HCT116 (cell line): ENCODE results near the gene MORN5. TPM values are rescaled to one million over a fixed set of nuclear protein-coding genes. Genes with fewer than 3 reads are reported as not detected.

Source experiments
- ATAC-seq: fragments of 200-7000 bp; cut with Tn5 transposase; 2 replicates; pipeline ENCODE4 v1.9.1; 2020; ENCODE audit warnings: mild to moderate bottlenecking, moderate library complexity
- BruUV-seq: library from RNA; stranded (reverse); fragments of 400-500 nt; replicated peaks from 2 replicates; lab custom pipeline; 2021; lab: Mats Ljungman, UMichigan
- CTCF ChIA-PET: fragments of 300-600 bp; sonication (Branson Sonifier 250); formaldehyde crosslinking; loops from one replicate; lab custom pipeline; 2021; ENCODE audit warnings: antibody characterized with exemption; lab: Charles Lee
- POLR2A ChIA-PET: fragments of 300-600, 350-600 bp; sonication (Branson Sonifier 250); formaldehyde crosslinking; loops from one replicate; lab custom pipeline; 2021; ENCODE audit warnings: antibody characterized with exemption; lab: Charles Lee
- RAD21 ChIA-PET, 2 experiments: fragments of 300-600 bp; sonication (Branson Sonifier 250); formaldehyde crosslinking; loops; one replicate each; lab custom pipeline; 2023; ENCODE audit warnings: low total read pairs in 2 of 2; ENCODE audit not compliant: uncharacterized antibody in 2 of 2, unreplicated experiment in 2 of 2, low non-redundant PET in 1 of 2; lab: Charles Lee
- DNase-seq: peaks from one replicate; pipeline ENCODE4 v3.0.0-alpha.2; 2010; ENCODE audit warnings: low read depth, low spot score
- H2AFZ ChIP-seq: fragments of 200-600 bp; shearing (Covaris generic), sonication (generic); 2 replicates; pipeline ENCODE4 v1.6.1; 2017; ENCODE audit warnings: low read depth, mixed run types, mixed read lengths, antibody characterized with exemption, low read length; ENCODE audit not compliant: poor library complexity, severe bottlenecking
- H3K27ac ChIP-seq: 2 replicates; pipeline ENCODE4 v1.5.1; 2012; ENCODE audit warnings: low read depth, low read length
- H3K27me3 ChIP-seq: fragments of 200-600 bp; sonication (generic); 2 replicates; pipeline ENCODE4 v1.6.1; 2016; ENCODE audit warnings: mixed run types, low read length, mixed read lengths; ENCODE audit not compliant: insufficient read depth
- H3K36me3 ChIP-seq, 2 experiments: fragments of 200-500 bp in 1 of 2; fragments of 200-600 bp in 1 of 2; sonication (Bioruptor generic) in 1 of 2; sonication (generic) in 1 of 2; 2 replicates each; pipeline versions ENCODE4 v1.5.1 to v1.6.1; 2014 to 2016; ENCODE audit warnings: low read length in 2 of 2, inconsistent platforms in 1 of 2, mixed read lengths in 1 of 2, mixed run types in 1 of 2; ENCODE audit not compliant: insufficient read depth in 2 of 2, control insufficient read depth in 1 of 2
- H3K4me1 ChIP-seq, 2 experiments: fragments of 200-600 bp in 1 of 2; sonication (generic) in 1 of 2; 2 replicates each; pipeline versions ENCODE4 v1.5.1 to v1.6.1; 2012 to 2017; ENCODE audit warnings: low read length in 2 of 2, inconsistent platforms in 1 of 2, mild to moderate bottlenecking in 1 of 2, mixed read lengths in 1 of 2, mixed run types in 1 of 2, moderate library complexity in 1 of 2; ENCODE audit not compliant: insufficient read depth in 2 of 2, control insufficient read depth in 1 of 2
- H3K4me2 ChIP-seq: fragments of 200-600 bp; sonication (generic); 2 replicates; pipeline ENCODE4 v1.6.1; 2017; ENCODE audit warnings: mixed run types, low read length, mixed read lengths
- H3K4me3 ChIP-seq, 2 experiments: fragments of 200-600 bp in 1 of 2; sonication (generic) in 1 of 2; replicated peaks in 1 of 2; 2 replicates each; pipeline ENCODE4 v1.5.1; 2011 to 2016; ENCODE audit warnings: low read length in 2 of 2, control low read depth in 1 of 2, low read depth in 1 of 2, mild to moderate bottlenecking in 1 of 2, mixed read lengths in 1 of 2, mixed run types in 1 of 2
- H3K79me2 ChIP-seq: fragments of 200-600 bp; sonication (generic); 2 replicates; pipeline ENCODE4 v1.6.1; 2017; ENCODE audit warnings: mild to moderate bottlenecking, mixed run types, low read length, moderate library complexity, mixed read lengths; ENCODE audit not compliant: insufficient read depth
- H3K9ac ChIP-seq: fragments of 200-600 bp; sonication (generic); 2 replicates; pipeline ENCODE4 v1.6.1; 2016; ENCODE audit warnings: low read length, mixed read lengths
- H3K9me2 ChIP-seq: fragments of 200-600 bp; sonication (generic), shearing (Covaris generic); 2 replicates; pipeline ENCODE4 v1.6.1; 2017; ENCODE audit warnings: mixed run types, mild to moderate bottlenecking, moderate library complexity; ENCODE audit not compliant: insufficient read depth
- H3K9me3 ChIP-seq, 2 experiments: fragments of 200-500 bp in 1 of 2; fragments of 200-600 bp in 1 of 2; sonication (Bioruptor generic) in 1 of 2; sonication (generic) in 1 of 2; 2 replicates each; pipeline ENCODE4 v1.6.1; 2014 to 2017; ENCODE audit warnings: low read length in 2 of 2, mixed read lengths in 2 of 2, inconsistent platforms in 1 of 2, low read depth in 1 of 2, mild to moderate bottlenecking in 1 of 2, mixed run types in 1 of 2, moderate library complexity in 1 of 2; ENCODE audit not compliant: control insufficient read depth in 1 of 2, insufficient read depth in 1 of 2
- H4K20me1 ChIP-seq: fragments of 200-600 bp; sonication (generic), shearing (Covaris generic); 2 replicates; pipeline ENCODE4 v1.6.1; 2017; ENCODE audit warnings: mixed run types, mild to moderate bottlenecking, moderate library complexity; ENCODE audit not compliant: insufficient read depth
- CBX3 ChIP-seq: IDR thresholded peaks from 2 replicates; pipeline ENCODE4 v1.6.1; 2012; ENCODE audit warnings: low read depth
- EGR1 ChIP-seq: IDR thresholded peaks from 2 replicates; pipeline ENCODE4 v1.6.1; 2012; ENCODE audit warnings: low read depth
- ELF1 ChIP-seq: IDR thresholded peaks from 2 replicates; pipeline ENCODE4 v1.6.1; 2012; ENCODE audit warnings: low read depth, borderline replicate concordance
- EZH2 ChIP-seq: fragments of 200-600 bp; sonication (generic); IDR thresholded peaks from 2 replicates; pipeline ENCODE4 v1.6.1; 2017; ENCODE audit warnings: antibody characterized with exemption, mixed run types
- EZH2phosphoT487 ChIP-seq: fragments of 200-600 bp; IDR thresholded peaks from 2 replicates; pipeline ENCODE4 v1.6.1; 2018; ENCODE audit warnings: antibody characterized with exemption, borderline replicate concordance
- FOSL1 ChIP-seq: IDR thresholded peaks from 2 replicates; pipeline ENCODE4 v1.6.1; 2012; ENCODE audit warnings: low read depth
- JUND ChIP-seq: IDR thresholded peaks from 2 replicates; pipeline ENCODE4 v1.6.1; 2012
- MAX ChIP-seq: IDR thresholded peaks from 2 replicates; pipeline ENCODE4 v1.6.1; 2012
- POLR2A ChIP-seq: IDR thresholded peaks from 2 replicates; pipeline ENCODE4 v1.7.0; 2011; ENCODE audit warnings: borderline replicate concordance; ENCODE audit not compliant: insufficient read depth, insufficient read length; ENCODE audit errors: extremely low read depth
- POLR2AphosphoS5 ChIP-seq: IDR thresholded peaks from 2 replicates; pipeline ENCODE4 v1.6.1; 2011; ENCODE audit warnings: mild to moderate bottlenecking, low read depth, low read length, moderate library complexity
- SIN3A ChIP-seq: IDR thresholded peaks from 2 replicates; pipeline ENCODE4 v1.6.1; 2012; ENCODE audit warnings: low read depth
- SP1 ChIP-seq: IDR thresholded peaks from 2 replicates; pipeline ENCODE4 v1.6.1; 2012; ENCODE audit warnings: low read depth
- SRF ChIP-seq: IDR thresholded peaks from 2 replicates; pipeline ENCODE4 v1.6.1; 2012; ENCODE audit warnings: low read depth
- TCF7L2 ChIP-seq: IDR thresholded peaks from 2 replicates; pipeline ENCODE4 v1.7.0; 2011; ENCODE audit warnings: borderline replicate concordance, inconsistent platforms; ENCODE audit not compliant: insufficient read depth, insufficient read length; ENCODE audit errors: extremely low read depth
- YY1 ChIP-seq: IDR thresholded peaks from 2 replicates; pipeline ENCODE4 v1.6.1; 2011; ENCODE audit warnings: low read length, low read depth, moderate library complexity, mild to moderate bottlenecking; ENCODE audit not compliant: insufficient replicate concordance; ENCODE audit errors: extremely low read depth
- ZBTB33 ChIP-seq: IDR thresholded peaks from 2 replicates; pipeline ENCODE4 v1.6.1; 2011; ENCODE audit warnings: mild to moderate bottlenecking, low read length, moderate library complexity; ENCODE audit not compliant: insufficient replicate concordance; ENCODE audit errors: extremely low read depth
- ZFX ChIP-seq: fragments of 450-650 bp; IDR thresholded peaks from 2 replicates; pipeline ENCODE4 v1.6.1; 2017
- intact Hi-C: fragments of 100-400 bp; cut with micrococcal nuclease; formaldehyde crosslinking; loops from 2 replicates; pipeline ENCODE4 v1.10.0; 2022
- total RNA-seq: library from RNA; stranded (reverse); gene quantifications from one replicate; pipeline ENCODE4 v1.2.1, GENCODE V29; 2021; ENCODE audit not compliant: unreplicated experiment

The MORN5 gene
- total RNA-seq, 1 experiment from 2014 or later: not detected

- intact Hi-C loops: no loop called here
- Histone ChIP-seq H3K4me1 (peaks cover 9 to 12% of the 10 kb centered on the region in 2 experiments), H4K20me1 (no peaks in the 10 kb centered on the region), H3K27me3 (no peaks in the 10 kb centered on the region), H3K36me3 (no peaks in the 10 kb centered on the region), H2AFZ (no peak overlapping the region), H3K9me3 (no peaks in the 10 kb centered on the region)
- BruUV-seq: no TSS peak
- no peak for DNase-seq
- TF ChIP-seq MAX: no peak
- TF ChIP-seq TCF7L2: no peak
- TF ChIP-seq ZBTB33: no peak
- no peak for TF ChIP-seq FOSL1
- no peak for TF ChIP-seq JUND
- no peak for TF ChIP-seq EGR1
- TF ChIP-seq, all 23 proteins: peak for 0
- ChIA-PET POLR2A (no interaction called here), RAD21 (interaction anchor here in 1 of 2 experiments (0.6 kb wide), 1 partner anchor 35 kb away, joined by 4 read pairs; no protein-coding TSS in a partner anchor), CTCF (no interaction called here)
- Histone ChIP-seq H3K79me2 (no peaks in the 10 kb centered on the region), H3K9me2 (no peaks in the 10 kb centered on the region), H3K9ac (no peak overlapping the region), H3K4me2 (no peak overlapping the region), H3K27ac (no peak overlapping the region), H3K4me3 (no peak overlapping the region)
- ATAC-seq: no peak
Observed at GRCh38 chr9:122202111-122202510, 42.4 kb downstream of the MORN5 start.

GRCh38 chr9:122204055-122204454, 44.3 kb downstream of the MORN5 start:
- CTCF ChIA-PET: no interaction called here

More at GRCh38 chr9:122204055-122204454, 44.3 kb downstream of the MORN5 start:
- TF ChIP-seq EZH2: no peak
- TF ChIP-seq TCF7L2: no peak
- no peak for TF ChIP-seq SP1
- TF ChIP-seq EZH2phosphoT487: no peak
- TF ChIP-seq POLR2A: no peak
- no peak for TF ChIP-seq POLR2AphosphoS5
- TF ChIP-seq SIN3A: no peak
- no peak for TF ChIP-seq YY1
- no peak for TF ChIP-seq ELF1
- no peak for TF ChIP-seq ZFX
- no peak for TF ChIP-seq SRF
- no peak for TF ChIP-seq MAX
- no peak for TF ChIP-seq JUND
- TF ChIP-seq ZBTB33: no peak
- TF ChIP-seq CBX3: no peak
- TF ChIP-seq, all 23 proteins: peak for 0
- Histone ChIP-seq H3K9me3 (no peaks in the 10 kb centered on the region), H3K27me3 (no peaks in the 10 kb centered on the region), H4K20me1 (no peaks in the 10 kb centered on the region), H3K79me2 (no peaks in the 10 kb centered on the region), H3K9ac (no peak overlapping the region), H3K9me2 (no peaks in the 10 kb centered on the region), H3K4me1 (peaks cover 9 to 12% of the 10 kb centered on the region in 2 experiments), H3K4me3 (no peak overlapping the region), H3K4me2 (no peak overlapping the region), H2AFZ (no peak overlapping the region), H3K27ac (no peak overlapping the region), H3K36me3 (no peaks in the 10 kb centered on the region)
- no TSS peak for BruUV-seq
- RAD21 ChIA-PET: no interaction called here
- POLR2A ChIA-PET: no interaction called here
- intact Hi-C loops: no loop called here
- ATAC-seq (no peak), DNase-seq (no peak)
